NK-92 treated with Interleukin-12 subunit alpha and Interleukin-12 subunit beta, amount 100 ng/mL, for 24 hours (cell line): ENCODE measurements around the gene ALS2CL.

Experiments used
- DNase-seq: peaks from one replicate; lab custom pipeline; 2025; lab: John Stamatoyannopoulos, UW

Gene ALS2CL

GRCh38 chr3:46632792-46633191, 60.7 kb downstream of the ALS2CL start:
- no peak for DNase-seq

DNA sequence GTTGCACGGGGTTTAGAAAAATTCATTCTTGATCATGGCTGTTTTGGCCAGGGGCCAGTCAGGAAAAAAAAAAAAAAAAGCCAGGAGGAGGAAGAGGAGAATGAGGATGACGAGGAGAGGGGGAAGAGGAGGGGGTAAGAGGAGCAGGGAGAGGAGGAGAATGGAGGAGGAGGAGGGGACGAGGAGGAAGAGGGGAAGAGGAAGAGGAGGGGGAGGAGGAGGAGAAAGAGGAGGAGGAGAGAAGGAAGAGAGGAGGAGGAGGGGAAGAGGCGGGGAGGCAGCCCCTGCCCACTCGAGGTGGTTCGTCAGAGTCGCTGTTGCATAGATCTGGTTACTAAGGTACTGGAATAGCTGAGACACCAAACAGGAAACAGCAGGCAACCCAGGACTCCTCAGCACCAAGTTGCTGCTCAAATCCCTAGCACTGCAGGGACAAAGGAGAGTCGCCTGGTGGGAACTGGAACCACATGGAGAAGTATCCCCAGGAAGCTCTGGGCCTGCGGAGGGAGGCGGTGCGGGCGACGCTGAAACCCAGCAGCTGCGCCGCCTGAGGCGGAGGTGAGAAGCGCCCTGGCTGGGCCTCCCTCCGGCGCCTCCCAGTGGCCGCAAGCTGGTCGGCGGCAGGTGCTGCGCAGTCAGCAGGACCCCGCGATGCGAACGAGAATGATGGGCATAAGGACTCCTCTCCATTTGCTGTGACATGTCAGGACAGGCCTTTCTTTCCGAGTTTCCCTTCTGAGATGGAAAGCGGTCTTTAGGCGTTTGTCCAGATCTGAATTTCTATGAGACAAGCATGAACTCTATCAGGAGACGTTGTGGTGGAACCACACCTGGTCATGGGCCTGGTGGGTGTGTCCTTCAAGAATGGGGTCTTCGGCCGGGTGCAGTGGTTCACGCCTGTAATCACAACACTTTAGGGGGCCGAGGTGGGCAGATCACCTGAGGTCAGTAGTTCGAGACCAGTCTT, 63.6 kb downstream of the ALS2CL start:
- DNase-seq = no peak

GRCh38 chr3:46628901-46629369, 64.5 kb downstream of the ALS2CL start:
- DNase-seq = no peak

DNA sequence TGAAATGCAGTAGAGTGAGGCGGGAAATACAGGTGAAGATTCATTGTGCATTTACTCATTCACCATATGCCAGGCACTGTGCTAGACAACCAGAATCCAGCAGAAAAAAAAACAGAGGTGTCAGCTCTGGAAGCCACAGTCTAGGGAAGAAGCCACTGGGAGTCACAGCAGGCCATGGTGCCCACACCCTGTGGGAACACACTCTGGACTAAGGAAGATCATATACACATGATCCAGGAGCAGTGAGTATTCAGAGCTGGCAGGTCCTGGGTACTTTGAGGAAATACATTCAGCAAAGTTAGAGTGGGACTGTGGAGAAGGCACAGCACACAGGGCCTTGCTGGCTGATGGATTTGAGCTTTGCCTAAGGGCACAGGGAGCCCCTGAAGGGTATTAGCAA, 66.4 kb downstream of the ALS2CL start:
- DNase-seq = no peak

GRCh38 chr3:46626039-46626438, 67.4 kb downstream of the ALS2CL start:
- no peak for DNase-seq

DNA sequence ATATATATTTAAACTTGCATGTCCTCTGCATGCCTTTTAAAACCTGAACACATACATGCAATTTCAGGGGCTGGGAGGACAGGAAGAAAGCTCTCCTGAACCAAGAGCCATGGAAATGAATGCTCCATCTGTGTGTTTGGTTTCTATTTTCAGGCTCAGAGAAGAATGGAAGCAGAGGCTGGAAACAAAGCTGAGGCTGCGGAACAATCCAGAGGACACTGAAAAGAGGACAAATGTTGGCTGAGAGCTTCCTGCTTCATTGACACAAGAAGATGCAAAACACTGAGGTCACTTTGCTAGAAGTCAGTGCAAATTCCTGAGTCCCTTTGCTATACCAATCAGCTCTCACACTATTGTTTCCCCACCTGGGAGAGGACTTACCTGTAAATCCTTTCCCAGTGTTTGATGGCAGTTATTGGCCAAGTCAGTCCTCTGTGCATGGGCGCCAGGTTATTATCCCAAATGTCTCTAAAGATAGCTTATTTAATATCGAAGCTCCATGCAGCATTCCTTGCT, 68.4 kb downstream of the ALS2CL start:
- no peak for DNase-seq

DNA sequence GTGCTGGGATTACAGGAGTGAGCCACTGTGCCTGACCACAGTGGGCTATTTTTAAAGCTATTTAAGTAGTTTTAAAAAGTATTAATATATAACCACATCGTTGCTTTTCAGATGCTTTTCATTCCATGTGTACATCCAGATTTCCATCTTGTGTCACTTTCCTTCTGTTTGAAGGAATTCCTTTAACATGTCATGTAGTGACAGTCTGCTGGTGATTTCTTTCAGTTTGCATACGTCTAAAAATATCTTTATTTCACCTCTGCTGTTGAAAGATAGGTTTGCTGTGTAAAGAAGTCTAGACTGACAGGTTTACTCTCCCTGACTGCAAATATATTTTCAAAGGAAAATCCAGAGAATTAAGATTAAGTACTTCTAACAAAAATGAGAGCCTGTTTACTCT, 68.9 kb downstream of the ALS2CL start:
- DNase-seq = no peak

DNA sequence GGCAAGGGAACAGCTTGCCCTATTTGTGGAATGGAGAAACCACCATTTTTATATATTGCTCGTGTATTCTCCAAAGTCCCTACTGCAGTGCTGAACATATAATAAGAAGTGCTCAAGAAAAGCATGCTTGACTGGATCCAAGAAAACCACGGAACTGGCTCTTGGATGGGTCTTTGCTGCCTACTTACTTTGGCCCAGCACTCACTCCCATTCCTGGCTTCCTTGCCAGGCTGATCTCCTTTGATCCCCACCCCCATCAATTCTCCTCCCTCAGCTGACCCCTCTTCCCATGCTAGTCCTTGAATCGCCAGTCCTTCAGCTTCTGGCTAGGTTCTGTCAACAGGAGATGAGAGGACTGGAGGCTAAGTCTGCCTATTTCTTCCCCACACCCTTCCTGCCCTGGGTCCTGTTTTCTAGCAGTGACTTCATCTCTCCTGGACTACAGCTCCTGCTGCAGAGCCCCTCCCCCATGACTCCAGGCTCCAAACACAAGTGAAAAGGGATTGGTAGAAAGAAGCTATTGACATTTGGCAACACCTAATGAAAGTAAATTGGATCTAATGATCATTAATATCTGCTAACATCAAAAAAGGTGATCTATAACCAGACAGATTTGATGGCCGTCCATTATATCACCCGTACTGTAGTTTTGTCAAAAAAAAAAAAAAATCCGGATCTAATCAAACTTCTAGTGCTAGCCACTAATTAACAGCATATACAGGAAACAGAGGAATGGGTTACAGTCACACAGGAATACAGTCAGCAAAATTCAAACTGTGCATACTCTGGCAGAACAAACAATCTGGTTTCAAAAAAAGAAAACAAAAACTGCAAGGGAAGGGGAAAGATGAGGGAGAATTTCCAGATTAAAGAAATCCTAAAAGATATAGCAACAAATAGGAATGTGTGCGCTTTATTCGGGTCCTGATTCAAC, 73.4 kb downstream of the ALS2CL start:
- no peak for DNase-seq
